GM12878 (cell line): ENCODE data around the gene TPSB2.
"Not testable (repeated sequence)": the region's sequence is repeated elsewhere in the genome, so short reads cannot be mapped to it uniquely, and the experiment has no call there.

Experiments
- CBX5 ChIP-seq: sonication (generic); IDR thresholded peaks from 2 replicates; pipeline ENCODE4 v1.6.1; 2016; ENCODE audit warnings: low read depth, moderate library complexity, mild to moderate bottlenecking, inconsistent platforms
- CTCF ChIP-seq, 3 experiments: IDR thresholded peaks in 2 of 3; conservative IDR thresholded peaks in 1 of 3; 2 replicates each; pipeline ENCODE4 v1.5.1; 2011; ENCODE audit warnings: low read depth in 3 of 3, low read length in 3 of 3, mild to moderate bottlenecking in 3 of 3, control low read depth in 2 of 3, moderate library complexity in 2 of 3, inconsistent platforms in 1 of 3, mixed read lengths in 1 of 3; ENCODE audit not compliant: control insufficient read depth in 2 of 3, insufficient read depth in 1 of 3; ENCODE audit errors: extremely low read depth in 1 of 3
- FOXM1 ChIP-seq: IDR thresholded peaks from 2 replicates; pipeline ENCODE4 v1.6.1; 2012; ENCODE audit warnings: low read depth, mild to moderate bottlenecking, inconsistent platforms, low read length, moderate library complexity
- GABPA ChIP-seq: IDR thresholded peaks from 2 replicates; pipeline ENCODE4 v1.6.1; 2014; ENCODE audit warnings: antibody characterized with exemption, low read depth, mild to moderate bottlenecking, inconsistent platforms
- HCFC1 ChIP-seq: fragments of 150-350 bp; IDR thresholded peaks from 2 replicates; pipeline ENCODE4 v1.6.1; 2014; ENCODE audit warnings: low read length
- KAT2A ChIP-seq: conservative IDR thresholded peaks from 2 replicates; pipeline ENCODE4 v1.6.1; 2011; ENCODE audit warnings: low read depth, low read length; ENCODE audit not compliant: control insufficient read depth
- NR2C2 ChIP-seq: IDR thresholded peaks from 2 replicates; pipeline ENCODE4 v1.6.1; 2011; ENCODE audit warnings: borderline replicate concordance, low read depth; ENCODE audit not compliant: control insufficient read depth, insufficient read length
- POLR2A ChIP-seq: IDR thresholded peaks from 2 replicates; pipeline ENCODE4 v1.6.1; 2011; ENCODE audit warnings: low read depth, mild to moderate bottlenecking, low read length
- RAD51 ChIP-seq: fragments of 450-650 bp; IDR thresholded peaks from 2 replicates; pipeline ENCODE4 v1.6.1; 2016; ENCODE audit warnings: moderate library complexity, mild to moderate bottlenecking, inconsistent platforms
- REST ChIP-seq: IDR thresholded peaks from 2 replicates; pipeline ENCODE4 v1.6.1; 2012; ENCODE audit warnings: mild to moderate bottlenecking, low read depth, low read length
- SPI1 ChIP-seq: IDR thresholded peaks from 2 replicates; pipeline ENCODE4 v1.6.1; 2011; ENCODE audit warnings: low read depth, mild to moderate bottlenecking, low read length, moderate library complexity, borderline replicate concordance; ENCODE audit not compliant: insufficient read depth
- TF ChIP-seq, protein P1 (sequence below): IDR thresholded peaks from 2 replicates; pipeline ENCODE4 v1.6.1; 2012; ENCODE audit warnings: low read depth, low read length, improper control_type of control experiment

DNA sequence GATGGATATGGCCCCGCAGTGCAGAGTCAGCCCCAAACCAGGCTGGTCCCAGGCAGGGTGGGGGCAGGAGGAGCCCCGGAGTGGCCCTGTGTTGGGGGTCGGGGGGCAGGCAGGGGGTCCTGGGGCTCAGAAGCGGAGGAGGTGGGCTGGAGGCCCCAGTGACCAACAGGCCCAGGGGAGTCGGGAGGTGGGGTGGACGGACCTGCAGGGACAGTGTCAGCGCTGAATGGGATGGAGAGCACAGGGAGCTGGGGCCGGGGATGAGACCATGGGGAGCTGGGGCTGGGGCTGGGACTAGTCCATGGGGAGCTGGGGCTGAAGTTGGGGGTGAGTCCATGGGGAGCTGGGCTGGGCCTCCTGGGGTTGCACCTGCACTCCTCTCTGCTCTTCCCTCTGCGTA lies 9.6 kb upstream of the TPSB2 start:
- not testable (repeated sequence) for TF ChIP-seq POLR2A; FOXM1; CBX5; CTCF (IDR thresholded peaks at IDR 0.05 in 2 of 3, conservative IDR thresholded peaks at IDR 0.05 in 1 of 3; ENCODE audit: control insufficient read depth in 2 of 3, extremely low read depth in 1 of 3, insufficient read depth in 1 of 3, low read depth in 3 of 3, low read length in 3 of 3); RAD51; REST; HCFC1; KAT2A; GABPA; NR2C2; SPI1
- TF ChIP-seq, protein P1, sequence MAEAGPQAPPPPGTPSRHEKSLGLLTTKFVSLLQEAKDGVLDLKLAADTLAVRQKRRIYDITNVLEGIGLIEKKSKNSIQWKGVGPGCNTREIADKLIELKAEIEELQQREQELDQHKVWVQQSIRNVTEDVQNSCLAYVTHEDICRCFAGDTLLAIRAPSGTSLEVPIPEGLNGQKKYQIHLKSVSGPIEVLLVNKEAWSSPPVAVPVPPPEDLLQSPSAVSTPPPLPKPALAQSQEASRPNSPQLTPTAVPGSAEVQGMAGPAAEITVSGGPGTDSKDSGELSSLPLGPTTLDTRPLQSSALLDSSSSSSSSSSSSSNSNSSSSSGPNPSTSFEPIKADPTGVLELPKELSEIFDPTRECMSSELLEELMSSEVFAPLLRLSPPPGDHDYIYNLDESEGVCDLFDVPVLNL, result not testable (repeated sequence)
